ENCODE measurements around the gene NUDT4. TPM values are rescaled to one million over a fixed set of nuclear protein-coding genes. Genes with fewer than 3 reads are reported as not detected.
"Not testable (repeated sequence)": the region's sequence is repeated elsewhere in the genome, so short reads cannot be mapped to it uniquely, and the experiment has no call there.

Gene NUDT4
- polyA plus RNA-seq, 1 experiment, result 15.4 TPM

DNA sequence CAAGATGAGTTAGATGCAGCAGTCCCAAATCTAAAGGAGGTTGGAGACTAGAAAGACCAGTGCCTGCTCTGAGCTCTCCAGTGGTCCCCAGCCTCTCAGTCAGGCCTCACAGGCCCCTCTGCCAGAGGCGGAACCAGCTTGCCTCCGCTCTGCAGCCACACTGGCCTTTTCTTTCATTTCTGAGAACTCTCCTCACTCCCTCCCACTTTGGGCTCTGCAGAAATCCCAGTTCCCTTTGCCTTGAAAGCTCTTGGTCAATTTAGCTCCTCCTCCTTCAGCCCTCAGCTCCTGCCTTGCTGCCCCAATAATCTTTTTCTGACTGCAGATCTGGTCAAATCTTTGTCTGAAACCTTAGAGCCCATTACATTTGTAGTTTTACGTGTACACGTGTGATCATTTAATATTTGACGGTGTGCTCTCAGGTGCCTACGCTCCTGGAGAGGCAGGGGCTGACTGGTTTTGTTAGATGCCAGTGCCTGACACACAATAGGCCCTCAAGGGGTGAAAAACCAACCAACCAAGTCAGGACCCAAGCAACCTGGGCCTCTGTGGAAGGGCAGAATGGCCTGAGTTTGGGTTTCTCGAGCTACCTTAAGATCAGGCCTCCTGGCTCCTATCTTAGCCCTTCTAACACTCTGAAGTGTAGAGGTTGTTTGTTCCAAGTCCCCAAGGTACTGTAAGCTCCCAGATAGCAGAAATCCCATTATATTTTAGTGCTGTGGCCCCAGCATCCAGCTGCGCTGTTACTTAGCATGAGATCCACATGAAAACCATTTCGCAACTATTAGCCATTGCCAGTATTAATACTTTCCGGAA lies 1.1 kb upstream of the NUDT4 start:
- Histone ChIP-seq H3K27me3 (ENCODE audit: control insufficient read depth, insufficient read depth, low read length) (no peaks in the 10 kb centered on the region), H3K36me3 (ENCODE audit: control insufficient read depth, insufficient read depth, low read length) (no peaks in the 10 kb centered on the region), H3K4me3 (ENCODE audit: low read depth, low read length) (peak overlapping the region; percentile 57)
- POLR2A ChIA-PET, result interaction anchor here (0.6 kb wide), 2 partner anchors 517 to 520 kb away, joined by 3 to 28 read pairs; no protein-coding TSS in a partner anchor
- CTCF ChIA-PET, result interaction anchor here (0.6 to 1.5 kb wide), 4 partner anchors 59 to 389 kb away, joined by 3 to 4 read pairs (median 3); no protein-coding TSS in a partner anchor
- DNase-seq (ENCODE audit: low read depth), result no peak
- TF ChIP-seq, protein P1, sequence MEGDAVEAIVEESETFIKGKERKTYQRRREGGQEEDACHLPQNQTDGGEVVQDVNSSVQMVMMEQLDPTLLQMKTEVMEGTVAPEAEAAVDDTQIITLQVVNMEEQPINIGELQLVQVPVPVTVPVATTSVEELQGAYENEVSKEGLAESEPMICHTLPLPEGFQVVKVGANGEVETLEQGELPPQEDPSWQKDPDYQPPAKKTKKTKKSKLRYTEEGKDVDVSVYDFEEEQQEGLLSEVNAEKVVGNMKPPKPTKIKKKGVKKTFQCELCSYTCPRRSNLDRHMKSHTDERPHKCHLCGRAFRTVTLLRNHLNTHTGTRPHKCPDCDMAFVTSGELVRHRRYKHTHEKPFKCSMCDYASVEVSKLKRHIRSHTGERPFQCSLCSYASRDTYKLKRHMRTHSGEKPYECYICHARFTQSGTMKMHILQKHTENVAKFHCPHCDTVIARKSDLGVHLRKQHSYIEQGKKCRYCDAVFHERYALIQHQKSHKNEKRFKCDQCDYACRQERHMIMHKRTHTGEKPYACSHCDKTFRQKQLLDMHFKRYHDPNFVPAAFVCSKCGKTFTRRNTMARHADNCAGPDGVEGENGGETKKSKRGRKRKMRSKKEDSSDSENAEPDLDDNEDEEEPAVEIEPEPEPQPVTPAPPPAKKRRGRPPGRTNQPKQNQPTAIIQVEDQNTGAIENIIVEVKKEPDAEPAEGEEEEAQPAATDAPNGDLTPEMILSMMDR (IDR thresholded peaks at IDR 0.05; ENCODE audit: insufficient read depth, low read depth, low read length), result no peak

DNA sequence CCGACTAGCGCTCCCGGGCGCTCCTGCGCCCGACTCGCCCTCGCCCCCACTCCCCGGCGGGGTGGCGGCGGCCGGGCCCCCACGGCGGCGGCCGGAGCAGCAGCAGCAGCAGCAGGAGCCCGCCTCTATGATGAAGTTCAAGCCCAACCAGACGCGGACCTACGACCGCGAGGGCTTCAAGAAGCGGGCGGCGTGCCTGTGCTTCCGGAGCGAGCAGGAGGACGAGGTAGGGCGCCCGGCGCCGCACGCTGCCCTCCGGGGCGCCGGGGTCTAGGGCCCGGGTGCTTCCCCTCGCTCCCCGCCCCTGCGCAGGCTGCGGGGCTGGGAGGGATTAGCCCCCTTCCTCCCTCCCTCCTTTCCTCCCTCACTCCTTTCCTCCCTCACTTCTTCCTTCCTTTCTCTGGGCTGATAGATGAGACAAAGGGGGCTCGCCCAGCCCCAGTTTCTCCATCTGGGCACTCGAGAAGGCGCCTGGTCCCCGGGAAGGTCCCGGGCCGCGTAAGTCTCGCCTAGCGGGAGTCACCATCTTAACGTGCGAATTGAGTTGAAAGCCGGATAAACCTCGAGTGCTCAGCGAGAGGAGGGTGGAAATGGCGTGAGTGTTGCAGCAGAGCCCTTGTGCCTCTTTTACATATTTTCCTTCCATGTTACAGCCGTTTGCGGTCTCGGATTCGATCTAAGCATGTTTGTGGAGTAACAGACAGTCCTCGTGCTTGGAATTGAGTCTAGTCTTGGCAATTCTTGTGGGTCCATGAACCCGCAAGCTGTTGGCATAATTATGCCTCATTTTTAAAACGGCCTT lies 672 bp downstream of the NUDT4 start:
- CTCF ChIA-PET, result interaction anchor here (1.0 kb wide), 1 partner anchor 11 kb away, joined by 3 read pairs; no protein-coding TSS in a partner anchor
- DNase-seq (ENCODE audit: low read depth); POLR2A ChIA-PET; H3K36me3 ChIP-seq (ENCODE audit: control insufficient read depth, insufficient read depth, low read length); H3K27me3 ChIP-seq (ENCODE audit: control insufficient read depth, insufficient read depth, low read length): not testable (repeated sequence)
- H3K4me3 ChIP-seq (ENCODE audit: low read depth, low read length), result peak overlapping the region; percentile 90

DNA sequence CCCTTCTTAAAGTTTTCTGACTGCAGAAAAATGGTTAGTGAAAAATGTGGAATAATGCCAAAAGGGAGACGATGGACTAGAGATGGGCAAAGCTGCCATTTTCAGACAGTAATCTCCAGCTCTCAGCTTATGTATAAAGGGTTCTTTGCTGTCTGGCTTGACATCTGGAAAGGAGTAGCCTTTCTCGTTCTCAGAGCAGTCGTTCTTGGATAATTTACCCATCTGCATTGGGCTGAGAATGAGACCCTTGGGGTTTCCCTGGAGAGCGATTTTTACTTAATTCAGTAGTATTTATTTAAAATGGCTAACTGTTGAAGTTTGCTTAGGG lies 1.2 kb downstream of the NUDT4 start:
- H3K4me3 ChIP-seq (ENCODE audit: low read depth, low read length), result peak overlapping the region; percentile 90
- DNase-seq (ENCODE audit: low read depth), result no peak
- ChIA-PET CTCF (interaction anchor here (1.0 kb wide), 1 partner anchor 10 kb away, joined by 3 read pairs; no protein-coding TSS in a partner anchor), POLR2A (no interaction called here)
- TF ChIP-seq, protein P1 (IDR thresholded peaks at IDR 0.05; ENCODE audit: insufficient read depth, low read depth, low read length), result no peak
- no peaks in the 10 kb centered on the region for H3K36me3 ChIP-seq (ENCODE audit: control insufficient read depth, insufficient read depth, low read length)
- H3K27me3 ChIP-seq (ENCODE audit: control insufficient read depth, insufficient read depth, low read length), result no peaks in the 10 kb centered on the region

DNA sequence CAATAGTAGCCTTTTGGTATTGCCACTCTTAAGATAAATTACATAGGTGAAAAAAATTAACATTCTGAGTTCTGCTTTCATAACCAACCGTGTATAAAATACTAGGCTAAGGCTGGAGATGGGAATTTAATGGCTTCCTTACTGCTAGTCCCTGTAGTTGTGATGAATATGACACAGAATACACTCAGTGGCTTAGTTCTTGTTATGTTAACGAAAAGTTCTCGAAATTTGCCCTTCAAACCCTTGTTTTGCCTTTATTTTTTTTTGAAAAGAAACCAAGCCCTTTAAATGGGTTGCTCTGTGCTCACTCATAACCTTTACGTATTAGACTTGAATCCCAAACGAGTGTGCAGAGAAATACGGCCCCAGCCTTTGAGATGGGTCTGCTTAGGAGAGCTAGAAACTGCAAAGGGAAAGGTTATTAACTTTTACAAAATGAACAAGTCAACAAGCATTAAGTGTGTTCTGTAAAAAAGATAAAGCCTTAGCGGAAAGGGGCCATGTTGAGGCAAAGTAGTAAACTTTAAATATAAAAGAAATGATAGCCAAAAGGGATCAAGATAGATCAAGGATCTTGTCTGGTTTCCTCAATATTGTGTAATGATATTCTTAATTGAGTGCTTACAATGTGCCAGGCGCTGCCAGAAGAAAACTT lies 1.7 kb downstream of the NUDT4 start:
- H3K4me3 ChIP-seq (ENCODE audit: low read depth, low read length), result peak overlapping the region; percentile 90
- no peak for DNase-seq (ENCODE audit: low read depth)
- TF ChIP-seq, protein P1 (IDR thresholded peaks at IDR 0.05; ENCODE audit: insufficient read depth, low read depth, low read length), result no peak
- H3K36me3 ChIP-seq (ENCODE audit: control insufficient read depth, insufficient read depth, low read length), result no peaks in the 10 kb centered on the region
- CTCF ChIA-PET, result interaction anchor here (1.0 kb wide), 1 partner anchor 10 kb away, joined by 3 read pairs; no protein-coding TSS in a partner anchor
- no peaks in the 10 kb centered on the region for H3K27me3 ChIP-seq (ENCODE audit: control insufficient read depth, insufficient read depth, low read length)
- POLR2A ChIA-PET, result interaction anchor here (0.7 kb wide), 1 partner anchor 163 kb away, joined by 3 read pairs; no protein-coding TSS in a partner anchor

DNA sequence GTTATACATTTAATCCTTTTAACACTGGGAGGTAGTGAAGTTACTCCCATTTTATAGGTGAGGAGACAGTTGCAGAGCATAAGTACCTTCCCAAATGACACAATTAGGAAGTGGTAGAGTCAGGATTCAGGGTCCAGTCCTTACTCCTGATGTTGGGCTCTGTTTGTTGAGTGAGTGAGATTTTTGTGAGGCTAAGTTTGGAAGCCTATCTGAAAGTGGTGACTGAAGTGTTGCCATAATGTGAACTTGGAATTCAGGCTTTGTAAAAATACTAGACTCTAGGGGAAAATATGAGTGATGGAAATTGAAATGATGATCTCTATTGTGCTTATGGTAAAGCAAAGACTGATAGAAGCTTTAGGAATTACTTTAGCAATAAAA lies 2.2 kb downstream of the NUDT4 start:
- ChIA-PET POLR2A (interaction anchor here (0.7 kb wide), 1 partner anchor 164 kb away, joined by 3 read pairs; no protein-coding TSS in a partner anchor), CTCF (interaction anchor here (1.0 to 3.1 kb wide), 7 partner anchors 17 to 395 kb away, joined by 3 to 14 read pairs (median 6); no protein-coding TSS in a partner anchor)
- TF ChIP-seq, protein P1 (IDR thresholded peaks at IDR 0.05; ENCODE audit: insufficient read depth, low read depth, low read length), result no peak
- DNase-seq (ENCODE audit: low read depth), result no peak
- Histone ChIP-seq H3K27me3 (ENCODE audit: control insufficient read depth, insufficient read depth, low read length) (no peaks in the 10 kb centered on the region), H3K4me3 (ENCODE audit: low read depth, low read length) (peak overlapping the region; percentile 90), H3K36me3 (ENCODE audit: control insufficient read depth, insufficient read depth, low read length) (no peaks in the 10 kb centered on the region)
